H9 (cell line): ENCODE results near the gene SYK. TPM values are rescaled to one million over a fixed set of nuclear protein-coding genes. Genes with fewer than 3 reads are reported as not detected.

ENCODE experiments used
- DNase-seq: peaks from one replicate; pipeline ENCODE4 v3.0.0-alpha.2; 2017
- H2AFZ ChIP-seq: one replicate; pipeline ENCODE4 v1.6.1; 2013; ENCODE audit warnings: mild to moderate bottlenecking, low read length, control low read depth, moderate library complexity
- H2AK5ac ChIP-seq: 2 replicates; pipeline ENCODE4 v1.6.1; 2013; ENCODE audit warnings: low read length, control low read depth, mixed read lengths; ENCODE audit not compliant: insufficient read length
- H2BK120ac ChIP-seq: one replicate; pipeline ENCODE4 v1.6.1; 2013; ENCODE audit warnings: low read depth, mild to moderate bottlenecking, low read length, control low read depth, inconsistent platforms; ENCODE audit not compliant: poor library complexity, severe bottlenecking
- H2BK12ac ChIP-seq: 2 replicates; pipeline ENCODE4 v1.6.1; 2013; ENCODE audit warnings: low read length, control low read depth, mixed read lengths, low read depth; ENCODE audit not compliant: insufficient read length
- H2BK15ac ChIP-seq: 2 replicates; pipeline ENCODE4 v1.6.1; 2013; ENCODE audit warnings: low read depth, low read length, control low read depth
- H2BK20ac ChIP-seq: one replicate; pipeline ENCODE4 v1.6.1; 2013; ENCODE audit warnings: low read depth, mild to moderate bottlenecking, low read length, control low read depth, inconsistent platforms; ENCODE audit not compliant: poor library complexity, severe bottlenecking
- H2BK5ac ChIP-seq: 2 replicates; pipeline ENCODE4 v1.6.1; 2013; ENCODE audit warnings: low read length, control low read depth, mixed read lengths; ENCODE audit not compliant: insufficient read length
- H3K14ac ChIP-seq: 2 replicates; pipeline ENCODE4 v1.6.1; 2013; ENCODE audit warnings: low read length, control low read depth; ENCODE audit not compliant: insufficient read depth
- H3K18ac ChIP-seq: 2 replicates; pipeline ENCODE4 v1.6.1; 2013; ENCODE audit warnings: low read depth, mild to moderate bottlenecking, mixed read lengths, low read length, control low read depth; ENCODE audit not compliant: insufficient read length
- H3K23ac ChIP-seq: 2 replicates; pipeline ENCODE4 v1.6.1; 2013; ENCODE audit warnings: low read length, control low read depth, mixed read lengths, low read depth; ENCODE audit not compliant: insufficient read length
- H3K23me2 ChIP-seq: 2 replicates; pipeline ENCODE4 v1.6.1; 2013; ENCODE audit warnings: low read depth, mild to moderate bottlenecking, mixed read lengths, low read length, control low read depth; ENCODE audit not compliant: insufficient read length, poor library complexity, severe bottlenecking
- H3K27ac ChIP-seq: 2 replicates; pipeline ENCODE4 v1.5.1; 2013; ENCODE audit warnings: low read length, control low read depth, mixed read lengths, low read depth; ENCODE audit not compliant: insufficient read length
- H3K27me3 ChIP-seq: 2 replicates; pipeline ENCODE4 v1.6.1; 2013; ENCODE audit warnings: low read length, control low read depth, inconsistent platforms; ENCODE audit not compliant: insufficient read depth
- H3K4ac ChIP-seq: 2 replicates; pipeline ENCODE4 v1.6.1; 2013; ENCODE audit warnings: low read depth, mild to moderate bottlenecking, control low read depth, inconsistent platforms, low read length, moderate library complexity
- H3K4me1 ChIP-seq: 2 replicates; pipeline ENCODE4 v1.6.1; 2013; ENCODE audit warnings: low read length, control low read depth, inconsistent platforms; ENCODE audit not compliant: insufficient read depth
- H3K4me2 ChIP-seq: 2 replicates; pipeline ENCODE4 v1.6.1; 2013; ENCODE audit warnings: low read length, control low read depth, mixed read lengths; ENCODE audit not compliant: insufficient read length, insufficient read depth
- H3K56ac ChIP-seq: 2 replicates; pipeline ENCODE4 v1.6.1; 2013; ENCODE audit warnings: low read depth, mild to moderate bottlenecking, mixed read lengths, low read length, control low read depth; ENCODE audit not compliant: insufficient read length
- H3K79me1 ChIP-seq: 2 replicates; pipeline ENCODE4 v1.6.1; 2013; ENCODE audit warnings: low read depth, mild to moderate bottlenecking, moderate library complexity, low read length, control low read depth, inconsistent platforms; ENCODE audit not compliant: insufficient read depth, poor library complexity, severe bottlenecking
- H3K79me2 ChIP-seq: 2 replicates; pipeline ENCODE4 v1.6.1; 2013; ENCODE audit warnings: low read length, control low read depth, inconsistent platforms; ENCODE audit not compliant: insufficient read depth
- H3K9ac ChIP-seq: 2 replicates; pipeline ENCODE4 v1.6.1; 2013; ENCODE audit warnings: low read length, control low read depth, mixed read lengths; ENCODE audit not compliant: insufficient read length; ENCODE audit errors: extremely low read depth
- H3K9me3 ChIP-seq: one replicate; pipeline ENCODE4 v1.6.1; 2013; ENCODE audit warnings: low read depth, low read length, inconsistent platforms; ENCODE audit not compliant: control insufficient read depth
- H3T11ph ChIP-seq: one replicate; pipeline ENCODE4 v1.6.1; 2013; ENCODE audit warnings: mild to moderate bottlenecking, low read length, control low read depth, inconsistent platforms
- H4K20me1 ChIP-seq: one replicate; pipeline ENCODE4 v1.6.1; 2013; ENCODE audit not compliant: control insufficient read depth, insufficient read length, insufficient read depth
- H4K5ac ChIP-seq: 2 replicates; pipeline ENCODE4 v1.6.1; 2013; ENCODE audit warnings: low read depth, mild to moderate bottlenecking, mixed read lengths, low read length, control low read depth; ENCODE audit not compliant: insufficient read length
- H4K8ac ChIP-seq: replicated peaks from 2 replicates; pipeline ENCODE4 v1.6.1; 2013; ENCODE audit warnings: low read length, control low read depth, mixed read lengths, low read depth; ENCODE audit not compliant: insufficient read length
- H4K91ac ChIP-seq: 2 replicates; pipeline ENCODE4 v1.6.1; 2013; ENCODE audit warnings: low read depth, mild to moderate bottlenecking, moderate library complexity, mixed read lengths, low read length, control low read depth; ENCODE audit not compliant: insufficient read length
- H3K27ac Mint-ChIP-seq, 3 experiments: 2 replicates in 2 of 3; 3 replicates in 1 of 3; pipeline ENCODE4 v1.8.0; 2020 to 2021; ENCODE audit warnings: mixed read lengths in 3 of 3, mild to moderate bottlenecking in 1 of 3, moderate library complexity in 1 of 3
- H3K27me3 Mint-ChIP-seq: 2 replicates; pipeline ENCODE4 v1.8.0; 2021; ENCODE audit warnings: low read depth, mild to moderate bottlenecking, moderate library complexity, mixed read lengths
- H3K36me3 Mint-ChIP-seq, 3 experiments: 2 replicates in 2 of 3; 3 replicates in 1 of 3; pipeline ENCODE4 v1.8.0; 2020 to 2021; ENCODE audit warnings: low read depth in 3 of 3, mixed read lengths in 3 of 3; ENCODE audit not compliant: insufficient read depth in 1 of 3
- H3K4me1 Mint-ChIP-seq, 2 experiments: 2 replicates each; pipeline ENCODE4 v1.8.0; 2020; ENCODE audit warnings: mixed read lengths in 2 of 2
- H3K4me3 Mint-ChIP-seq, 2 experiments: 2 replicates in 1 of 2; 3 replicates in 1 of 2; pipeline ENCODE4 v1.8.0; 2020 to 2021; ENCODE audit warnings: mild to moderate bottlenecking in 2 of 2, mixed read lengths in 2 of 2, moderate library complexity in 1 of 2
- H3K9me3 Mint-ChIP-seq, 2 experiments: 2 replicates in 1 of 2; 3 replicates in 1 of 2; pipeline ENCODE4 v1.8.0; 2020; ENCODE audit warnings: mild to moderate bottlenecking in 2 of 2, mixed read lengths in 2 of 2, moderate library complexity in 1 of 2
- CTCF ChIP-seq: fragments of 200-600 bp; sonication (generic); conservative IDR thresholded peaks from 3 replicates; pipeline ENCODE4 v1.8.0; 2021; ENCODE audit warnings: antibody characterized with exemption, mild to moderate bottlenecking
- WGBS: extraction: QIAGEN DNeasy Blood & Tissue Kit; methylation state at CpG from one replicate; pipeline ENCODE4 v1.1.7; 2013; ENCODE audit warnings: missing lambda C conversion rate, low lambda C conversion rate, mixed read lengths; ENCODE audit not compliant: insufficient read length; ENCODE audit errors: extremely low coverage; 5-methylcytosine and 5-hydroxymethylcytosine counted together
- total RNA-seq: library from RNA; stranded (reverse); gene quantifications from 2 replicates; pipeline ENCODE4 v1.2.1, GENCODE V29; 2021

The SYK gene
- total RNA-seq, 1 experiment from 2014 or later = 7.9 TPM

DNA sequence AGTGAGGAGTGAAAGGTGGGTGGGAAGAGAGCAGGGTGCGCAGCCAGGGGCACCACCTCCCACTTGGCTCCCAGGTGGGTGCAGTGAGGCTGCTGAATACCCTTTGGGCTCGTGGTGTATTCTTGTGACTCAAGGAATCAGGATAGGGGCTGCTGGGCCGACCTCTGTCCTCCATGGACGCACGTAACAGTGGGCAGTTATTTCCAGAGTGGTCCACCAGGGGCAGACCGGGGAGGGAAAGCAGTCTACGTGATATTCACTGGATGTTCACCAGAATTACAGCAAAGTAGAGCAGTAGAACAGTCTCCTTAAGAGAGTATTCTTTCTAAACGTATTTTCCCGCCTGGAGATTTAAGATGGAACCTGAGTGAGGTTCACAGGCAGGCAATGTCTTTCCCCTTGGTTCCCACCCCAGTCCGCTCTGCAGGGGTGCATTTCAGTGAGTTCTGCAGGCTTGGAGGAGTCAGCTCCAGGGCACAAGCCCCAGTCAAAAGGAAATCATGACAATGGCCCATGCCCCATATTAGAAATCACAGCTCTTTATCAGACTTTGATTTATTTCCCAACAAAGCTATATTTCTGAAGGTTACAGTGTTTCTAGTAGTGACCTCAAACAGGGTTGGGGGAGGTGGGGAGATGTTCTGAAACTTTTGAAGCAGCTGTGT is 88.7 kb downstream of the SYK start:
- WGBS = no CpG with 5 or more reads among the region's 10 CpGs
- peak; percentile 55 for DNase-seq

More for the DNA sequence above, 88.7 kb downstream of the SYK start:
- H3K36me3 Mint-ChIP-seq = no peaks in the 10 kb centered on the region
- no peak overlapping the region for H3K4me2 ChIP-seq
- H3K4me1 Mint-ChIP-seq = peaks cover 56 to 61% of the 10 kb centered on the region in 2 experiments
- no peak overlapping the region for H4K8ac ChIP-seq
- H3K79me1 ChIP-seq = no peaks in the 10 kb centered on the region
- no peak overlapping the region for H3T11ph ChIP-seq
- H3K27ac Mint-ChIP-seq = peak overlapping the region; percentile 59 to 81 (median 67); a peak in 4 of 7 replicates
- H3K27me3 Mint-ChIP-seq = no peaks in the 10 kb centered on the region
- peaks cover 2 to 4% of the 10 kb centered on the region in 2 experiments; a peak in 3 of 5 replicates for H3K9me3 Mint-ChIP-seq
- no peak overlapping the region for H3K18ac ChIP-seq
- H2BK12ac ChIP-seq = no peak overlapping the region
- no peaks in the 10 kb centered on the region for H3K23me2 ChIP-seq
- H4K5ac ChIP-seq = no peak overlapping the region
- H2BK15ac ChIP-seq = no peak overlapping the region
- peak; percentile 58 for TF ChIP-seq CTCF
- H3K79me2 ChIP-seq = no peaks in the 10 kb centered on the region
- H3K27ac ChIP-seq = no peak overlapping the region
- H3K4me3 Mint-ChIP-seq = peak overlapping the region in 1 of 2 experiments; percentile 62; a peak in 2 of 5 replicates
- no peak overlapping the region for H2BK120ac ChIP-seq
- no peak overlapping the region for H4K91ac ChIP-seq
- no peaks in the 10 kb centered on the region for H4K20me1 ChIP-seq
- H3K56ac ChIP-seq = no peak overlapping the region
- H3K27me3 ChIP-seq = no peaks in the 10 kb centered on the region
- H2AFZ ChIP-seq = no peak overlapping the region
- H2AK5ac ChIP-seq = no peak overlapping the region
- no peak overlapping the region for H3K9ac ChIP-seq
- H3K4ac ChIP-seq = no peak overlapping the region
- H3K4me1 ChIP-seq = no peaks in the 10 kb centered on the region; the same call in 1 of the 2 replicates
- H3K9me3 ChIP-seq = no peaks in the 10 kb centered on the region
- H3K23ac ChIP-seq = no peak overlapping the region
- H3K14ac ChIP-seq = no peak overlapping the region
- no peak overlapping the region for H2BK5ac ChIP-seq
- no peak overlapping the region for H2BK20ac ChIP-seq
